Measurements from ENCODE around the gene COL13A1.

COL13A1 gene

GRCh38 chr10:69867699-69868558 is 66.2 kb downstream of the COL13A1 start:
- peaks cover 42% of the 10 kb centered on the region for H3K4me1 ChIP-seq (ENCODE audit: control insufficient read depth, insufficient read depth, low read length, unreplicated experiment)
- no peak overlapping the region for H3K27ac ChIP-seq (ENCODE audit: low read depth, low read length)

DNA sequence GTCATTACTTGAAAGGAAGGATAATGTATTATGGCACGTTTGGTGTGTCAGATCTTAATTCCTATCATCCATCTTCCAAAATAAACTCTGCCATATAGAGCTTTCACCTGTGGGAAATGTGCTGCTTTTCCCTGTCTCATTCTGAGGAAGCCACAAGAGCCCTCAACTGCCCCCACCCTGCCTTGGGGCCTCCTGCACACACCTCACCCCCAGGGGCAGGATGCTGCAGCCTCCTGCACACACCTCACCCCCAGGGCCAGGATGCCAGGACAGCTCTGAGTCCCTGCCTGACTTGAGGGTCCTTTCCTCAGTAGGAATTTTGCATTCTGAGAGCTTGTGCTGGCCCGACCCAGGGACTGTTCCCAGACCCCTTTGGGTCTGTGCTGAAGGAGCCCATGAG is 67.1 kb downstream of the COL13A1 start:
- Histone ChIP-seq H3K27me3 (ENCODE audit: insufficient read depth, low read length) (no peaks in the 10 kb centered on the region), H2AFZ (ENCODE audit: low read length, unreplicated experiment) (no peak overlapping the region), H3K4me3 (ENCODE audit: low read depth, low read length) (no peak overlapping the region), H3K4me1 (ENCODE audit: control insufficient read depth, insufficient read depth, low read length, unreplicated experiment) (peaks cover 34% of the 10 kb centered on the region), H3K36me3 (ENCODE audit: insufficient read depth, low read length) (no peaks in the 10 kb centered on the region), H3K79me2 (ENCODE audit: control insufficient read depth, insufficient read depth, low read length, unreplicated experiment) (no peaks in the 10 kb centered on the region), H3K27ac (ENCODE audit: low read depth, low read length) (no peak overlapping the region)

More at GRCh38 chr10:69867699-69868558, 66.2 kb downstream of the COL13A1 start:
- H3K79me2 ChIP-seq (ENCODE audit: control insufficient read depth, insufficient read depth, low read length, unreplicated experiment): no peaks in the 10 kb centered on the region
- no peaks in the 10 kb centered on the region for H3K36me3 ChIP-seq (ENCODE audit: insufficient read depth, low read length)
- no peak overlapping the region for H2AFZ ChIP-seq (ENCODE audit: low read length, unreplicated experiment)
- H3K4me3 ChIP-seq (ENCODE audit: low read depth, low read length): no peak overlapping the region
- no peaks in the 10 kb centered on the region for H3K27me3 ChIP-seq (ENCODE audit: insufficient read depth, low read length)

GRCh38 chr10:69869291-69869961 is 67.7 kb downstream of the COL13A1 start:
- Histone ChIP-seq H2AFZ (ENCODE audit: low read length, unreplicated experiment) (no peak overlapping the region), H3K4me3 (ENCODE audit: low read depth, low read length) (no peak overlapping the region), H3K27ac (ENCODE audit: low read depth, low read length) (no peak overlapping the region), H3K79me2 (ENCODE audit: control insufficient read depth, insufficient read depth, low read length, unreplicated experiment) (no peaks in the 10 kb centered on the region), H3K27me3 (ENCODE audit: insufficient read depth, low read length) (no peaks in the 10 kb centered on the region), H3K36me3 (ENCODE audit: insufficient read depth, low read length) (no peaks in the 10 kb centered on the region), H3K4me1 (ENCODE audit: control insufficient read depth, insufficient read depth, low read length, unreplicated experiment) (peaks cover 36% of the 10 kb centered on the region)

DNA sequence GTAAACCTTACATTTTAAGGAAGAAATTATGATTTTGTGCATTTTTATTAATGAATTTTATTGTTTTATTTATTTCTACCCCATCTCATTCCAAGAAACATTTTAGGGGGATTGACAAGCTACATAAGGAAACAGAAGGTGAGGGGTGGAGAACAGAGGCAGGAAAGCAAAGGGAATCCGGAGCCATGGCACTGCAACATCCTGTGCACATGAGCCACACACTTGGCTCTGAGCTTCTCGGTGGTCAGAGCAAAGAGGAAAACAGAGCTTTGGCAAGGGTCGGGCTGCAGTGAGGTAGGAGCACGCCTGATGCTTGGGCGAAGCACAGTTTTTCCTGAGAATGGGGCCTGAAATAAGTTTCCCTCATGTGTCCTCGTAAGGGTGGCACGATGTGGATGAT is 68.9 kb downstream of the COL13A1 start:
- H3K4me1 ChIP-seq (ENCODE audit: control insufficient read depth, insufficient read depth, low read length, unreplicated experiment): peaks cover 32% of the 10 kb centered on the region
- H3K79me2 ChIP-seq (ENCODE audit: control insufficient read depth, insufficient read depth, low read length, unreplicated experiment): no peaks in the 10 kb centered on the region
- H3K36me3 ChIP-seq (ENCODE audit: insufficient read depth, low read length): no peaks in the 10 kb centered on the region
- no peaks in the 10 kb centered on the region for H3K27me3 ChIP-seq (ENCODE audit: insufficient read depth, low read length)
- no peak overlapping the region for H3K4me3 ChIP-seq (ENCODE audit: low read depth, low read length)
- no peak overlapping the region for H2AFZ ChIP-seq (ENCODE audit: low read length, unreplicated experiment)
- H3K27ac ChIP-seq (ENCODE audit: low read depth, low read length): no peak overlapping the region

- H3K79me2 ChIP-seq (ENCODE audit: control insufficient read depth, insufficient read depth, low read length, unreplicated experiment): no peaks in the 10 kb centered on the region
- H3K27me3 ChIP-seq (ENCODE audit: insufficient read depth, low read length): no peaks in the 10 kb centered on the region
- H3K36me3 ChIP-seq (ENCODE audit: insufficient read depth, low read length): no peaks in the 10 kb centered on the region
- H2AFZ ChIP-seq (ENCODE audit: low read length, unreplicated experiment): no peak overlapping the region
- H3K27ac ChIP-seq (ENCODE audit: low read depth, low read length): no peak overlapping the region
- peaks cover 32% of the 10 kb centered on the region for H3K4me1 ChIP-seq (ENCODE audit: control insufficient read depth, insufficient read depth, low read length, unreplicated experiment)
- H3K4me3 ChIP-seq (ENCODE audit: low read depth, low read length): no peak overlapping the region
Measured at GRCh38 chr10:69871074-69871473, 69.4 kb downstream of the COL13A1 start.

- Histone ChIP-seq H3K27ac (ENCODE audit: low read depth, low read length) (no peak overlapping the region), H3K4me3 (ENCODE audit: low read depth, low read length) (no peak overlapping the region), H3K4me1 (ENCODE audit: control insufficient read depth, insufficient read depth, low read length, unreplicated experiment) (peaks cover 20% of the 10 kb centered on the region), H3K36me3 (ENCODE audit: insufficient read depth, low read length) (no peaks in the 10 kb centered on the region), H3K27me3 (ENCODE audit: insufficient read depth, low read length) (no peaks in the 10 kb centered on the region), H3K79me2 (ENCODE audit: control insufficient read depth, insufficient read depth, low read length, unreplicated experiment) (no peaks in the 10 kb centered on the region), H2AFZ (ENCODE audit: low read length, unreplicated experiment) (no peak overlapping the region)
Measured at GRCh38 chr10:69872323-69872722, 70.6 kb downstream of the COL13A1 start.

DNA sequence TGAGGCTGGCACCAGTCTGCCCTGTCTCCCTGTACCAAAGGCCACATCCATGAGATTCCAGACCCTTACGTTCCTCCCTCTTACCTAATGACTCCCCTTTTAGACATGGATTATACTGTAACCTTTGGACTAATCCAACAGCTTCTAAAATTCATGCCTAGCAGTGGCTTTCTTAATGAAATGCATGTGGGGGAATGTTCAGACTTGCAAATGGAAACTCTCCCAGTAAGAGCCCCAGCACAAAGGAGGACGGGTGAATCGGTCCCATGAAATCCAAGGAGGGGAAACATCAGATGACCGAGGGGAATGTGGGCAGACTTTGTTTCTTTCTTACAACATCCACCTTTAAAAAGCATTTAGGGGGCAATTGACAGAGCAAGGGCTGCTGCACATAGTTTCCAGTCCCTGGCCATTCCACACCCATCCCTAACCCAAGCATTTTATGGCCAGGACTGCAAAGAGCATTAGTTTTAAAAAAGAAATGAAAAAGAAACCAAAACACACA is 71.5 kb downstream of the COL13A1 start:
- Histone ChIP-seq H2AFZ (ENCODE audit: low read length, unreplicated experiment) (no peak overlapping the region), H3K4me1 (ENCODE audit: control insufficient read depth, insufficient read depth, low read length, unreplicated experiment) (peaks cover 19% of the 10 kb centered on the region), H3K4me3 (ENCODE audit: low read depth, low read length) (no peak overlapping the region), H3K27me3 (ENCODE audit: insufficient read depth, low read length) (no peaks in the 10 kb centered on the region), H3K27ac (ENCODE audit: low read depth, low read length) (no peak overlapping the region), H3K36me3 (ENCODE audit: insufficient read depth, low read length) (no peaks in the 10 kb centered on the region), H3K79me2 (ENCODE audit: control insufficient read depth, insufficient read depth, low read length, unreplicated experiment) (no peaks in the 10 kb centered on the region)

DNA sequence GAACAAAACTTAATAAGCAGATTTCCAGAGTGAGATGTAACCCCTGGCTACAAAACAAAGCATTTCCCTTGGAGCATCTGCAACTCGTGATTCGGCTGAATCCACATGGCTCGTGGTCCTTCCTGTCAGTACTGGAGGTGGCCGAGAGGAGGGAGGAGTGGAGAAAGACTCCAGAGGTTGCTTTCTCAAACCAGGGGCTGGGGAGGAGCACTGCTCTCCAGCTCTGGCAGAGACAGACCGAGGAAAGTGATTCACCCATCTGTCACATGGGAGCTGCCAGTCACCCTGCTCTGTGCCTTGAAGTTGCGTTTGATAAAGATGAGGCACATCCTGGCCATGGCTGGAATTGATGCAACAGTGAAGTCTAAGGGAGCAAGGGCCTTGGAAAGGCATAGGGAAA is 72.7 kb downstream of the COL13A1 start:
- no peak overlapping the region for H3K27ac ChIP-seq (ENCODE audit: low read depth, low read length)
- H3K36me3 ChIP-seq (ENCODE audit: insufficient read depth, low read length): no peaks in the 10 kb centered on the region
- H3K79me2 ChIP-seq (ENCODE audit: control insufficient read depth, insufficient read depth, low read length, unreplicated experiment): no peaks in the 10 kb centered on the region
- peaks cover 13% of the 10 kb centered on the region for H3K4me1 ChIP-seq (ENCODE audit: control insufficient read depth, insufficient read depth, low read length, unreplicated experiment)
- H2AFZ ChIP-seq (ENCODE audit: low read length, unreplicated experiment): no peak overlapping the region
- H3K4me3 ChIP-seq (ENCODE audit: low read depth, low read length): no peak overlapping the region
- no peaks in the 10 kb centered on the region for H3K27me3 ChIP-seq (ENCODE audit: insufficient read depth, low read length)

DNA sequence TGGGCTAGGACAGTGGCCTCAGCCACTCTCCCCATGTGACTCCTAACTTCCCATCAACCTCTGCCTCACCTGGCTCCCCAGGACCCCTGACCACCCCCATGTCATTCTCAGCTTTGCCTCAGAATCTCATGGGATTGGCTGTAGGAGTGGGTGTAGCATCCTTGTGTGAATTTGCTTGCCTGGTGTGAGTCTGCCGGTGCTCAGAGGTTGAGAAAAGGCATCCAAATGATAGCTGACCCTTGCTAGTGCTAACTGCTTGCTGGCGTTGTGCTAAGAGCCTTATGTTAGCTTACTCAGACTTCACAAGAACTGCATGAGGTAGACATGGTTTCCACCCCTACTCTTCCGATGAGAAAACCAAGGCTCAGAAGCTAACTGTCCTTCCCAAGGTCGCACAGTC is 74.2 kb downstream of the COL13A1 start:
- Histone ChIP-seq H3K36me3 (ENCODE audit: insufficient read depth, low read length) (no peaks in the 10 kb centered on the region), H3K4me3 (ENCODE audit: low read depth, low read length) (no peak overlapping the region), H3K4me1 (ENCODE audit: control insufficient read depth, insufficient read depth, low read length, unreplicated experiment) (peaks cover 9% of the 10 kb centered on the region), H2AFZ (ENCODE audit: low read length, unreplicated experiment) (no peak overlapping the region), H3K27me3 (ENCODE audit: insufficient read depth, low read length) (no peaks in the 10 kb centered on the region), H3K27ac (ENCODE audit: low read depth, low read length) (no peak overlapping the region), H3K79me2 (ENCODE audit: control insufficient read depth, insufficient read depth, low read length, unreplicated experiment) (no peaks in the 10 kb centered on the region)

DNA sequence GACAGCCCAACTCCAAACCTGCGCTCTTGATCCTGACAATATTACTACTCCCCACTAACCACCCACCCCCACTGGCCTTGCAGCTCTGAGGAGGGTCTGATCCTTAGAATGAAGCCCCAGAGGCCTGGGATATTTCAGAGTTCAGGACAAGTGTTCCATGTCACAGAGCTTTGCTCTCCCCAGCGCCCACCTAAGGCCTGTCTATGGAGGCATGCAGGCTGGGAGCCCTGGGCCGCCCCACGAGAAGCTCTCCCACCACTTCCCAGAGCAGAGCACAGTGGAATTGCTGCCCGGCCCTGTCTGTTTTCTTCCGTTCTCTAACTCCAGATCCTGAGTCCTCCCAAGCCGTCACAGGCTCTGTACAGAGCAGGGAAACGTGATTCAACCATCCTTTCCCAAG is 74.6 kb downstream of the COL13A1 start:
- Histone ChIP-seq H3K4me1 (ENCODE audit: control insufficient read depth, insufficient read depth, low read length, unreplicated experiment) (peaks cover 9% of the 10 kb centered on the region), H3K27ac (ENCODE audit: low read depth, low read length) (no peak overlapping the region), H3K79me2 (ENCODE audit: control insufficient read depth, insufficient read depth, low read length, unreplicated experiment) (no peaks in the 10 kb centered on the region), H3K36me3 (ENCODE audit: insufficient read depth, low read length) (no peaks in the 10 kb centered on the region), H2AFZ (ENCODE audit: low read length, unreplicated experiment) (no peak overlapping the region), H3K27me3 (ENCODE audit: insufficient read depth, low read length) (no peaks in the 10 kb centered on the region), H3K4me3 (ENCODE audit: low read depth, low read length) (no peak overlapping the region)

DNA sequence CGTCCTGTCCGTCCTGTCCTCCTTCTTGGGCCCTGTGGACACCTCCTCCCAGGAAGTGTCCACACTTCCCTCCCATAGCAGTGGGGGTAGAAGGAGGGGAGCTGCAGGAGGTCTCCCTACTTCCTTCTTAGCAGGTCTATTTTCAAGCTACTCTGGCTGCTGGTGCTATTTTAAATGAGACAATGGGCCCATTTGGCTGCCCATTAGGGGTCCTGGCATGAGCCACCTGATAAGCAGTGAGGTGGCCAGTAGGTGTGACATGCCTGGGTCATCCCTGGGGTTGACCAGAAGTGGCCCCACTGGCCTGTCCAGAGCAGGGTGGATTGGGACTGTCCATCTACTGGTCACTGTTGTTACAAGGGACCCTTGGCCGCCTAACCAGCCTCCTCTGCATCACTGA is 75.2 kb downstream of the COL13A1 start:
- no peak overlapping the region for H3K4me3 ChIP-seq (ENCODE audit: low read depth, low read length)
- H3K27me3 ChIP-seq (ENCODE audit: insufficient read depth, low read length): no peaks in the 10 kb centered on the region
- peaks cover 9% of the 10 kb centered on the region for H3K4me1 ChIP-seq (ENCODE audit: control insufficient read depth, insufficient read depth, low read length, unreplicated experiment)
- no peak overlapping the region for H3K27ac ChIP-seq (ENCODE audit: low read depth, low read length)
- H3K79me2 ChIP-seq (ENCODE audit: control insufficient read depth, insufficient read depth, low read length, unreplicated experiment): no peaks in the 10 kb centered on the region
- no peak overlapping the region for H2AFZ ChIP-seq (ENCODE audit: low read length, unreplicated experiment)
- no peaks in the 10 kb centered on the region for H3K36me3 ChIP-seq (ENCODE audit: insufficient read depth, low read length)
